ENCODE data around the gene NEDD4L. TPM values are rescaled to one million over a fixed set of nuclear protein-coding genes. Genes with fewer than 3 reads are reported as not detected.

Gene NEDD4L
- total RNA-seq, 1 donor from 2014 or later = 209 TPM

DNA sequence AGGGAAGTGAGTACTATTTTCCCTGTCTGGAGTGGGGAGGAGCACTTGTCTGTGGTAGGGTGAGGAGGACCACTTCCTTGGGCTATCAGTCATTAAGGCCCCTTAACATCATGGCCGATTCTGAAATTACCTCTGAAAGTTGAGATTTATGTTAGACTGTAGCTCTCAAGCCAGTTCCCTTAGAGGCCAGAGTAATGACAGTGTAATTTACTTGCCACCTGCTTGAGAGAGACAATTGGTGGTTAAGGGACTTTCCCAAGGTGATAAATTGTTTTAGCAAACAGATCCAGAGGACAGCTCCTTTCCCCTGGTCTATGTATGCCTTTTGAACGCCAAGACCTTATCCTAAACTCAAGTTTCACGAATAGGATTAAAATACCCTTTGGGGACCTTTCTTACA lies 56.1 kb downstream of the NEDD4L start:
- peaks cover 3% of the 10 kb centered on the region for H3K27me3 Mint-ChIP-seq (ENCODE audit: unreplicated experiment)
- peak overlapping the region; percentile 52 for H3K27ac Mint-ChIP-seq (ENCODE audit: unreplicated experiment)
- no peak overlapping the region for H3K4me3 Mint-ChIP-seq (ENCODE audit: unreplicated experiment)
- H3K9me3 Mint-ChIP-seq (ENCODE audit: unreplicated experiment) = peaks cover 12% of the 10 kb centered on the region
- H3K36me3 Mint-ChIP-seq (ENCODE audit: unreplicated experiment) = no peaks in the 10 kb centered on the region
- H3K4me1 Mint-ChIP-seq (ENCODE audit: low read depth, unreplicated experiment) = peaks cover 72% of the 10 kb centered on the region
- DNase-seq = no peak
- no peak for TF ChIP-seq CTCF (IDR thresholded peaks at IDR 0.05; ENCODE audit: partially characterized antibody, unreplicated experiment)

DNA sequence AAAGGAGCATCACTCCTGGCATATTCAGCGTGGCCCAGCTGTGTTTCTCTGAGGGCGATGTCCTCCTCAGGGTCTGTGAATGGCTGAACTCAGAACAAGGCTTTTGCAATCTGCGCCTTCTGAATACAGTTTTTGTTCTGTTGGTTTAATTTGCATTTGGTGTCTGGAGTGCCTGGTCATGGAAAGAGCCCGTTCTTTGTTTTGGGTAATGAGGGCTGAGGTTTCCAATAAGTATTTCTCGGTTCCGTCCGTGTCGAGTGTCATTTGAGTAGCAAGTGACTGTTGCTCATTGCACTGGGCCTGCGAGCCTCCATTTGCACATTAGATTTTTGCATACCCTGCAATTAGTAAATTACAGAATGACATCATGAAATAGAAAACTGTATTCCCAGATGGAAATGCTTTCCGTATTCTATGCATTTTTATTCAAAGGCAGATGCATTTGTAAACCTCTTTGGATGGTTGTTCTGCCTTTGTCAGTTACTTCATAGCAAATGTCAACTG lies 57.3 kb downstream of the NEDD4L start:
- H3K36me3 Mint-ChIP-seq (ENCODE audit: unreplicated experiment) = no peaks in the 10 kb centered on the region
- H3K27me3 Mint-ChIP-seq (ENCODE audit: unreplicated experiment) = peaks cover 6% of the 10 kb centered on the region
- peak overlapping the region; percentile 66 for H3K4me3 Mint-ChIP-seq (ENCODE audit: unreplicated experiment)
- peak overlapping the region; percentile 92 for H3K27ac Mint-ChIP-seq (ENCODE audit: unreplicated experiment)
- no peak for TF ChIP-seq CTCF (IDR thresholded peaks at IDR 0.05; ENCODE audit: partially characterized antibody, unreplicated experiment)
- peaks cover 72% of the 10 kb centered on the region for H3K4me1 Mint-ChIP-seq (ENCODE audit: low read depth, unreplicated experiment)
- H3K9me3 Mint-ChIP-seq (ENCODE audit: unreplicated experiment) = peaks cover 18% of the 10 kb centered on the region
- no peak for DNase-seq

DNA sequence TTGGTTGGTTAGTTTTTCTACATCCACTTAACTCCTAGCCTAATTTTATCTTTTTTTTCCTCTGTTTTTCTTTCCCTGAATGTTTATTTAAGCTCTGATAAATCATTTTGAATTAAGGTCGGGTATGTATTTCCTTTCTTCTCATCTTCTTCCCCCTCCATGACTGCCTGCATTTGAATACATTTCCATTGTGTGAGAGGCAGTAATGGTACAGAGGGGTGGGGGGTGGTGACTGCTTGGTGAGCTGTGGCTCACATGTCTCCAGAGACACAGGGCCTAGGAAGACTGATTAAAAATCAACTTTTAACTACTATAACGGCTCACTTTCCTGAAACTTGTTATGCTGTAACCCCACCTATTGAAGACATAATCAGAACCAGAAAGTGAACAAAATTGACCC lies 58.0 kb downstream of the NEDD4L start:
- no peak for TF ChIP-seq CTCF (IDR thresholded peaks at IDR 0.05; ENCODE audit: partially characterized antibody, unreplicated experiment)
- peak overlapping the region; percentile 75 for H3K4me3 Mint-ChIP-seq (ENCODE audit: unreplicated experiment)
- peaks cover 69% of the 10 kb centered on the region for H3K4me1 Mint-ChIP-seq (ENCODE audit: low read depth, unreplicated experiment)
- DNase-seq = no peak
- H3K27me3 Mint-ChIP-seq (ENCODE audit: unreplicated experiment) = peaks cover 10% of the 10 kb centered on the region
- peak overlapping the region; percentile 92 for H3K27ac Mint-ChIP-seq (ENCODE audit: unreplicated experiment)
- peaks cover 19% of the 10 kb centered on the region for H3K9me3 Mint-ChIP-seq (ENCODE audit: unreplicated experiment)
- no peaks in the 10 kb centered on the region for H3K36me3 Mint-ChIP-seq (ENCODE audit: unreplicated experiment)

- Mint-ChIP-seq H3K27ac (ENCODE audit: unreplicated experiment) (no peak overlapping the region), H3K27me3 (ENCODE audit: unreplicated experiment) (peaks cover 14% of the 10 kb centered on the region), H3K36me3 (ENCODE audit: unreplicated experiment) (no peaks in the 10 kb centered on the region), H3K9me3 (ENCODE audit: unreplicated experiment) (peaks cover 22% of the 10 kb centered on the region), H3K4me3 (ENCODE audit: unreplicated experiment) (no peak overlapping the region), H3K4me1 (ENCODE audit: low read depth, unreplicated experiment) (peaks cover 69% of the 10 kb centered on the region)
- no peak for TF ChIP-seq CTCF (IDR thresholded peaks at IDR 0.05; ENCODE audit: partially characterized antibody, unreplicated experiment)
- DNase-seq = no peak
Measured at GRCh38 chr18:58102875-58103274, 58.8 kb downstream of the NEDD4L start.

GRCh38 chr18:58103339-58103985 lies 59.4 kb downstream of the NEDD4L start:
- Mint-ChIP-seq H3K4me1 (ENCODE audit: low read depth, unreplicated experiment) (peaks cover 67% of the 10 kb centered on the region), H3K9me3 (ENCODE audit: unreplicated experiment) (peaks cover 22% of the 10 kb centered on the region), H3K36me3 (ENCODE audit: unreplicated experiment) (no peaks in the 10 kb centered on the region), H3K27ac (ENCODE audit: unreplicated experiment) (peak overlapping the region; percentile 81), H3K27me3 (ENCODE audit: unreplicated experiment) (peaks cover 16% of the 10 kb centered on the region), H3K4me3 (ENCODE audit: unreplicated experiment) (peak overlapping the region; percentile 56)
- DNase-seq = no peak
- TF ChIP-seq CTCF (IDR thresholded peaks at IDR 0.05; ENCODE audit: partially characterized antibody, unreplicated experiment) = no peak
